ENCODE data around the gene SURF2.

DNA sequence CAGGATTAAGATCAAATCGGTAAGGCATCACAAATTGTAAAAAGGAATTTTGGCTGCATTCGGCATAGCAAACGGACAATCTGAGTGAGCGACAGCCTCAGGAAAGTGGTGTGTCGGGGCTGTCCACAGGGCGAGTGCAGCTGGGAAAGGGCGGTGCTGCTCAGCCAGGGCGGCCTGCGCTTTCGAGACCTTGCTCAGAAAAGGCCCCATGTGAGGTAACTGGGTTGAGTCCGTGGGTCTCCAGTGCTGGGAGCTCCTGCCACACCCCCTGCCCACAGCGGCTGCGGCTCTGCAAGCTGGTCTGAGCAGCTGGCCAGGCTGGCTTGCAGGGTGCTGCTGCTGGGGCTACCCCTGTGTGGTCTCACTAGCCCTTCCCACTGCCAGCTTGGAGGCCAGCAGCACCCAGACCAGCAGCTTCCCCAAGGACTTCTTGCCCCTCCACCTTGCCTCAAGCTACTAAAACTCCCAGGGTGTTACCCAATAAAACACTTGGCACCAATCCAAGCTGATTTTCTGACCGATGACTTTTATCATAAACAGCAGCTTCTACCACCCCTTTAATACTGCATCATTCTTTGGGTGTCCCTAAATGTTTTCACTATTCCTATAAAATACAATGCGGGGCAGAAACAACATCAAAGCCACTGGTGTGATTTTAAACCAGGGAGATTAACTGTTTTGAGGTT lies 6.2 kb downstream of the SURF2 start:
- TF ChIP-seq, protein P1, sequence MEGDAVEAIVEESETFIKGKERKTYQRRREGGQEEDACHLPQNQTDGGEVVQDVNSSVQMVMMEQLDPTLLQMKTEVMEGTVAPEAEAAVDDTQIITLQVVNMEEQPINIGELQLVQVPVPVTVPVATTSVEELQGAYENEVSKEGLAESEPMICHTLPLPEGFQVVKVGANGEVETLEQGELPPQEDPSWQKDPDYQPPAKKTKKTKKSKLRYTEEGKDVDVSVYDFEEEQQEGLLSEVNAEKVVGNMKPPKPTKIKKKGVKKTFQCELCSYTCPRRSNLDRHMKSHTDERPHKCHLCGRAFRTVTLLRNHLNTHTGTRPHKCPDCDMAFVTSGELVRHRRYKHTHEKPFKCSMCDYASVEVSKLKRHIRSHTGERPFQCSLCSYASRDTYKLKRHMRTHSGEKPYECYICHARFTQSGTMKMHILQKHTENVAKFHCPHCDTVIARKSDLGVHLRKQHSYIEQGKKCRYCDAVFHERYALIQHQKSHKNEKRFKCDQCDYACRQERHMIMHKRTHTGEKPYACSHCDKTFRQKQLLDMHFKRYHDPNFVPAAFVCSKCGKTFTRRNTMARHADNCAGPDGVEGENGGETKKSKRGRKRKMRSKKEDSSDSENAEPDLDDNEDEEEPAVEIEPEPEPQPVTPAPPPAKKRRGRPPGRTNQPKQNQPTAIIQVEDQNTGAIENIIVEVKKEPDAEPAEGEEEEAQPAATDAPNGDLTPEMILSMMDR (IDR thresholded peaks at IDR 0.05), result no peak
- TF ChIP-seq POLR2A (IDR thresholded peaks at IDR 0.05) (no peak), POLR2AphosphoS5 (IDR thresholded peaks at IDR 0.05) (no peak), EP300 (IDR thresholded peaks at IDR 0.05; ENCODE audit: low read depth) (no peak)
